Panc1 (cell line): ENCODE measurements around the gene TMEM129. TPM values are rescaled to one million over a fixed set of nuclear protein-coding genes. Genes with fewer than 3 reads are reported as not detected.

Experiments used
- ATAC-seq: fragments of 200-7000 bp; cut with Tn5 transposase; 2 replicates; pipeline ENCODE4 v1.9.1; 2020; ENCODE audit warnings: mild to moderate bottlenecking, moderate library complexity
- BruUV-seq: library from RNA; stranded (reverse); fragments of 400-500 nt; replicated peaks from 2 replicates; lab custom pipeline; 2021; lab: Mats Ljungman, UMichigan
- CTCF ChIA-PET: fragments of 300-600 bp; sonication (Branson Sonifier 250); formaldehyde crosslinking; loops from one replicate; lab custom pipeline; 2022; ENCODE audit warnings: antibody characterized with exemption; lab: Charles Lee
- POLR2A ChIA-PET: fragments of 300-600 bp; sonication (Branson Sonifier 250); formaldehyde crosslinking; loops from one replicate; lab custom pipeline; 2022; ENCODE audit warnings: antibody characterized with exemption; lab: Charles Lee
- DNase-seq: peaks from one replicate; pipeline ENCODE4 v3.0.0-alpha.2; 2010; ENCODE audit warnings: low read depth, low spot score
- H3K27ac ChIP-seq: 2 replicates; pipeline ENCODE4 v1.5.1; 2011; ENCODE audit warnings: mild to moderate bottlenecking, low read length, inconsistent platforms
- H3K27me3 ChIP-seq: fragments of 200-500 bp; sonication (Bioruptor generic); 2 replicates; pipeline ENCODE4 v1.6.0; 2014; ENCODE audit warnings: low read length, inconsistent platforms; ENCODE audit not compliant: control insufficient read depth, insufficient read depth
- H3K36me3 ChIP-seq: fragments of 200-500 bp; sonication (Bioruptor generic); 2 replicates; pipeline ENCODE4 v1.5.1; 2014; ENCODE audit warnings: inconsistent platforms, mild to moderate bottlenecking, low read length, moderate library complexity; ENCODE audit not compliant: control insufficient read depth, insufficient read depth
- H3K4me1 ChIP-seq: 2 replicates; pipeline ENCODE4 v1.5.1; 2011; ENCODE audit warnings: inconsistent platforms, mild to moderate bottlenecking, low read length, moderate library complexity; ENCODE audit not compliant: control insufficient read depth, insufficient read depth
- H3K4me3 ChIP-seq, 2 experiments: 2 replicates each; pipeline ENCODE4 v1.5.1; 2011 to 2012; ENCODE audit warnings: low read depth in 2 of 2, low read length in 2 of 2, mild to moderate bottlenecking in 2 of 2, inconsistent platforms in 1 of 2, moderate library complexity in 1 of 2
- H3K9me3 ChIP-seq: fragments of 200-500 bp; sonication (Bioruptor generic); 2 replicates; pipeline ENCODE4 v1.5.1; 2014; ENCODE audit warnings: low read depth, mild to moderate bottlenecking, inconsistent platforms, low read length, moderate library complexity; ENCODE audit not compliant: control insufficient read depth, insufficient read depth
- CTCF ChIP-seq: fragments of 450-650 bp; IDR thresholded peaks from 2 replicates; pipeline ENCODE4 v1.5.1; 2017; ENCODE audit warnings: mild to moderate bottlenecking
- POLR2AphosphoS5 ChIP-seq: IDR thresholded peaks from 2 replicates; pipeline ENCODE4 v1.6.1; 2012; ENCODE audit warnings: mild to moderate bottlenecking, low read depth, low read length, moderate library complexity
- REST ChIP-seq, 2 experiments: IDR thresholded peaks; 2 replicates each; pipeline ENCODE4 v1.6.1; 2011 to 2012; ENCODE audit warnings: low read depth in 2 of 2, control low read depth in 1 of 2, low read length in 1 of 2, mild to moderate bottlenecking in 1 of 2, moderate library complexity in 1 of 2; ENCODE audit not compliant: insufficient read depth in 1 of 2
- SIN3A ChIP-seq: IDR thresholded peaks from 2 replicates; pipeline ENCODE4 v1.6.1; 2012; ENCODE audit warnings: low read depth, mild to moderate bottlenecking, low read length, moderate library complexity, borderline replicate concordance; ENCODE audit not compliant: insufficient read depth
- TCF7L2 ChIP-seq: IDR thresholded peaks from 2 replicates; pipeline ENCODE4 v1.6.1; 2011; ENCODE audit warnings: mild to moderate bottlenecking, low read depth, low read length, inconsistent platforms
- in situ Hi-C: cut with HindIII; loops from 2 replicates; pipeline ENCODE4 v1.10.0; 2016; ENCODE audit warnings: low sequenced_read_pairs, low pct_unique_long_range_greater_than_20kb
- intact Hi-C: fragments of 100-400 bp; cut with micrococcal nuclease; formaldehyde crosslinking; loops from one replicate; pipeline ENCODE4 v1.10.0; 2022; ENCODE audit not compliant: unreplicated experiment
- total RNA-seq: library from RNA; stranded (reverse); gene quantifications from one replicate; pipeline ENCODE4 v1.2.1, GENCODE V29; 2021; ENCODE audit not compliant: unreplicated experiment

The TMEM129 gene
- total RNA-seq, 1 experiment from 2014 or later: 32.6 TPM

- no TSS peak for BruUV-seq
- Histone ChIP-seq H3K27me3 (no peaks in the 10 kb centered on the region), H3K4me1 (no peaks in the 10 kb centered on the region; the same call in 1 of the 2 replicates), H3K4me3 (no peak overlapping the region), H3K9me3 (no peaks in the 10 kb centered on the region), H3K27ac (no peak overlapping the region), H3K36me3 (no peaks in the 10 kb centered on the region)
- ChIA-PET CTCF (interaction anchor here (1.3 kb wide), 1 partner anchor 54 kb away, joined by 3 read pairs; no protein-coding TSS in a partner anchor), POLR2A (no interaction called here)
- no peak for ATAC-seq
- no peak for TF ChIP-seq TCF7L2
- TF ChIP-seq CTCF: no peak
- TF ChIP-seq SIN3A: no peak
- no peak for TF ChIP-seq REST (IDR thresholded peaks at IDR 0.05; ENCODE audit: insufficient read depth in 1 of 2, low read depth in 2 of 2, low read length in 1 of 2)
- TF ChIP-seq POLR2AphosphoS5: no peak
- in situ Hi-C loops: no loop called here
- DNase-seq: no peak
- intact Hi-C loops: no loop called here
Measured at GRCh38 chr4:1755297-1755696, 34.2 kb upstream of the TMEM129 start.

- no peaks in the 10 kb centered on the region for H3K27me3 ChIP-seq
- intact Hi-C loops (no loop called here), in situ Hi-C loops (no loop called here)
- no peak for DNase-seq
- H3K36me3 ChIP-seq: no peaks in the 10 kb centered on the region
- no peak overlapping the region for H3K27ac ChIP-seq
- H3K4me1 ChIP-seq: no peaks in the 10 kb centered on the region; the same call in 1 of the 2 replicates
- ATAC-seq: 0 out of 2 replicates have a peak, but pooled peaks have one; percentile 7
- ChIA-PET POLR2A (no interaction called here), CTCF (interaction anchor here (1.3 kb wide), 1 partner anchor 55 kb away, joined by 3 read pairs; no protein-coding TSS in a partner anchor)
- BruUV-seq: no TSS peak
- no peak overlapping the region for H3K4me3 ChIP-seq
- TF ChIP-seq SIN3A (no peak), REST (IDR thresholded peaks at IDR 0.05; ENCODE audit: insufficient read depth in 1 of 2, low read depth in 2 of 2, low read length in 1 of 2) (no peak), POLR2AphosphoS5 (no peak), CTCF (no peak), TCF7L2 (no peak)
- H3K9me3 ChIP-seq: no peaks in the 10 kb centered on the region
Measured at GRCh38 chr4:1754336-1754735, 33.2 kb upstream of the TMEM129 start.
